Measurements from ENCODE around the gene RNF220. TPM values are rescaled to one million over a fixed set of nuclear protein-coding genes. Genes with fewer than 3 reads are reported as not detected.

RNF220 gene
- total and polyA plus RNA-seq, 10 donors: 59.0 to 126 (median 71.7) TPM

GRCh38 chr1:44371206-44371605 is 33.8 kb upstream of the RNF220 start:
- DNase-seq: no peak
- H3K4me1 ChIP-seq: no peaks in the 10 kb centered on the region
- no peak overlapping the region for H3K27ac ChIP-seq
- TF ChIP-seq POLR2AphosphoS5 (IDR thresholded peaks at IDR 0.05) (no peak), POLR2A (IDR thresholded peaks at IDR 0.05) (no peak), CTCF (IDR thresholded peaks at IDR 0.05 in 8 of 11, conservative IDR thresholded peaks at IDR 0.05 in 3 of 11) (no peak)
- intact Hi-C loops (cut with DNase I; ENCODE audit: low total_unique reads): no loop called here
- H3K9me3 ChIP-seq: no peaks in the 10 kb centered on the region
- H3K27me3 ChIP-seq (replicated peaks in 1 of 7): no peaks in the 10 kb centered on the region
- H3K36me3 ChIP-seq: no peaks in the 10 kb centered on the region
- H3K4me3 ChIP-seq: no peak overlapping the region

GRCh38 chr1:44375547-44375946 is 29.5 kb upstream of the RNF220 start:
- Histone ChIP-seq H3K27me3 (replicated peaks in 1 of 7) (peaks cover 0 to 2% (median 0%) of the 10 kb centered on the region in 7 donors), H3K27ac (no peak overlapping the region), H3K9me3 (no peaks in the 10 kb centered on the region), H3K4me1 (no peaks in the 10 kb centered on the region), H3K4me3 (no peak overlapping the region), H3K36me3 (no peaks in the 10 kb centered on the region)
- WGBS, 5 donors: 93 to 97% (median 95%) methylated on average over 6 of the region's 6 CpGs
- no peak for DNase-seq
- no peak for TF ChIP-seq POLR2A (IDR thresholded peaks at IDR 0.05)
- no peak for TF ChIP-seq POLR2AphosphoS5 (IDR thresholded peaks at IDR 0.05)
- TF ChIP-seq CTCF (IDR thresholded peaks at IDR 0.05 in 8 of 11, conservative IDR thresholded peaks at IDR 0.05 in 3 of 11): no peak
- intact Hi-C loops (cut with DNase I; ENCODE audit: low total_unique reads): loop anchor here (5.0 kb wide), 1 partner anchor 222 kb away; no protein-coding TSS in a partner anchor

GRCh38 chr1:44377925-44378784 is 26.9 kb upstream of the RNF220 start:
- Histone ChIP-seq H3K9me3 (no peaks in the 10 kb centered on the region), H3K4me1 (no peaks in the 10 kb centered on the region), H3K36me3 (no peaks in the 10 kb centered on the region), H3K27ac (no peak overlapping the region), H3K4me3 (no peak overlapping the region), H3K27me3 (replicated peaks in 1 of 7) (peaks cover 0 to 4% (median 0%) of the 10 kb centered on the region in 7 donors)
- no peak for TF ChIP-seq POLR2A (IDR thresholded peaks at IDR 0.05)
- TF ChIP-seq CTCF (IDR thresholded peaks at IDR 0.05 in 8 of 11, conservative IDR thresholded peaks at IDR 0.05 in 3 of 11): peak in 10 of 11 experiments; percentile 42 to 79 (median 66)
- intact Hi-C loops (cut with DNase I; ENCODE audit: low total_unique reads): loop anchor here (5.0 kb wide), 1 partner anchor 219 kb away; no protein-coding TSS in a partner anchor
- no peak for DNase-seq
- 57 to 61% (median 60%) methylated on average over 12 of the region's 12 CpGs for WGBS, 5 donors

GRCh38 chr1:44380666-44381177 is 24.3 kb upstream of the RNF220 start:
- TF ChIP-seq POLR2A (IDR thresholded peaks at IDR 0.05): no peak
- TF ChIP-seq POLR2AphosphoS5 (IDR thresholded peaks at IDR 0.05): no peak
- no peak for TF ChIP-seq CTCF (IDR thresholded peaks at IDR 0.05 in 8 of 11, conservative IDR thresholded peaks at IDR 0.05 in 3 of 11)
- no peaks in the 10 kb centered on the region for H3K36me3 ChIP-seq
- intact Hi-C loops (cut with DNase I; ENCODE audit: low total_unique reads): loop anchor here (10.0 kb wide), 1 partner anchor 274 kb away; no protein-coding TSS in a partner anchor
- H3K4me3 ChIP-seq: no peak overlapping the region
- H3K9me3 ChIP-seq: no peaks in the 10 kb centered on the region
- DNase-seq: no peak
- no peaks in the 10 kb centered on the region for H3K4me1 ChIP-seq
- WGBS, 5 donors: 54 to 69% (median 66%) methylated on average over 2 to 3 of the region's 3 CpGs
- no peak overlapping the region for H3K27ac ChIP-seq
- peaks cover 0 to 4% (median 0%) of the 10 kb centered on the region in 7 donors for H3K27me3 ChIP-seq (replicated peaks in 1 of 7)

Data from spleen (tissue), 11 donors.